PFSK-1 (cell line): ENCODE results near the gene PGA4.

Source experiments
- FOXP2 ChIP-seq: optimal IDR thresholded peaks from 2 replicates; pipeline ENCODE3; 2011; ENCODE audit warnings: borderline replicate concordance, control low read depth, inconsistent platforms; ENCODE audit not compliant: insufficient read depth; ENCODE audit errors: extremely low read length, extremely low read depth
- POLR2AphosphoS5 ChIP-seq: IDR thresholded peaks from 2 replicates; pipeline ENCODE4 v1.6.1; 2012; ENCODE audit warnings: low read depth, mild to moderate bottlenecking, control low read depth, low read length, moderate library complexity
- REST ChIP-seq, 2 experiments: IDR thresholded peaks; 2 replicates each; pipeline versions ENCODE4 v1.6.1 to v1.8.0; 2011 to 2012; ENCODE audit warnings: low read depth in 2 of 2, low read length in 2 of 2, control low read depth in 1 of 2, inconsistent platforms in 1 of 2, mild to moderate bottlenecking in 1 of 2, moderate library complexity in 1 of 2; ENCODE audit not compliant: insufficient read depth in 1 of 2
- SIN3A ChIP-seq: IDR thresholded peaks from 2 replicates; pipeline ENCODE4 v1.6.1; 2012; ENCODE audit warnings: mild to moderate bottlenecking, low read length, moderate library complexity, borderline replicate concordance; ENCODE audit not compliant: insufficient read depth
- TAF1 ChIP-seq: IDR thresholded peaks from 2 replicates; pipeline ENCODE4 v1.6.1; 2012; ENCODE audit warnings: low read length, control low read depth, borderline replicate concordance; ENCODE audit not compliant: insufficient read depth

The PGA4 gene

GRCh38 chr11:61194981-61195695 lies 27.0 kb upstream of the PGA4 start:
- TF ChIP-seq POLR2AphosphoS5 (no peak), TAF1 (no peak), REST (IDR thresholded peaks at IDR 0.05; ENCODE audit: insufficient read depth in 1 of 2, low read depth in 2 of 2, low read length in 2 of 2) (no peak), SIN3A (no peak), FOXP2 (no peak)

- TF ChIP-seq FOXP2 (no peak), TAF1 (no peak), SIN3A (no peak), POLR2AphosphoS5 (no peak), REST (IDR thresholded peaks at IDR 0.05; ENCODE audit: insufficient read depth in 1 of 2, low read depth in 2 of 2, low read length in 2 of 2) (no peak)
Measured at GRCh38 chr11:61195719-61196118, 26.4 kb upstream of the PGA4 start.

- TF ChIP-seq REST (IDR thresholded peaks at IDR 0.05; ENCODE audit: insufficient read depth in 1 of 2, low read depth in 2 of 2, low read length in 2 of 2) (no peak), FOXP2 (no peak), POLR2AphosphoS5 (no peak), TAF1 (no peak), SIN3A (no peak)
Measured at GRCh38 chr11:61198361-61198760, 23.8 kb upstream of the PGA4 start.

GRCh38 chr11:61198948-61199523 lies 23.1 kb upstream of the PGA4 start:
- TF ChIP-seq REST (IDR thresholded peaks at IDR 0.05; ENCODE audit: insufficient read depth in 1 of 2, low read depth in 2 of 2, low read length in 2 of 2), result no peak
- TF ChIP-seq SIN3A, result no peak
- no peak for TF ChIP-seq TAF1

GRCh38 chr11:61201476-61201875 lies 20.7 kb upstream of the PGA4 start:
- TF ChIP-seq POLR2AphosphoS5 (no peak), FOXP2 (no peak), TAF1 (no peak), SIN3A (no peak), REST (IDR thresholded peaks at IDR 0.05; ENCODE audit: insufficient read depth in 1 of 2, low read depth in 2 of 2, low read length in 2 of 2) (no peak)
